ENCODE results near the gene CDH23.

- no peak for TF ChIP-seq EZH2phosphoT487 (IDR thresholded peaks at IDR 0.05; ENCODE audit: low read depth, severe bottlenecking, unreplicated experiment)
- TF ChIP-seq CTCF (IDR thresholded peaks at IDR 0.05; ENCODE audit: poor library complexity), result no peak
Measured at GRCh38 chr10:71365366-71365765, 31.4 kb upstream of the CDH23 start.
